Kidney (tissue), 14 donors: ENCODE measurements around the gene SLX9. TPM values are rescaled to one million over a fixed set of nuclear protein-coding genes. Genes with fewer than 3 reads are reported as not detected.

ENCODE experiments used
- DNase-seq, 5 donors: peaks; one replicate each; pipeline ENCODE4 v3.0.0-alpha.2; 2013 to 2020
- FAIRE-seq: peaks from 2 replicates; lab custom pipeline; 2012; peaks lifted over from hg19 to GRCh38; lab: Jason Lieb, UNC
- H3K27ac ChIP-seq, 2 donors: one replicate each; pipeline ENCODE4 v1.7.0; 2013; ENCODE audit warnings: low read depth in 2 of 2, low read length in 2 of 2, inconsistent platforms in 1 of 2
- H3K27me3 ChIP-seq: one replicate; pipeline ENCODE4 v1.7.1; 2013; ENCODE audit warnings: low read length, inconsistent platforms; ENCODE audit not compliant: control insufficient read depth, insufficient read depth
- H3K36me3 ChIP-seq, 3 donors: one replicate each; pipeline versions ENCODE4 v1.7.0 to v1.7.1; 2013; ENCODE audit warnings: low read length in 3 of 3, control low read depth in 1 of 3, inconsistent platforms in 1 of 3; ENCODE audit not compliant: insufficient read depth in 3 of 3, control insufficient read depth in 2 of 3
- H3K4me1 ChIP-seq, 3 donors: one replicate each; pipeline versions ENCODE4 v1.7.0 to v1.7.1; 2013; ENCODE audit warnings: low read length in 3 of 3, inconsistent platforms in 1 of 3, low read depth in 1 of 3; ENCODE audit not compliant: control insufficient read depth in 2 of 3, insufficient read depth in 2 of 3
- H3K4me3 ChIP-seq, 3 donors: one replicate each; pipeline versions ENCODE4 v1.7.0 to v1.8.1; 2013; ENCODE audit warnings: low read length in 3 of 3, control low read depth in 1 of 3, inconsistent platforms in 1 of 3
- H3K9ac ChIP-seq, 3 donors: one replicate each; pipeline versions ENCODE4 v1.7.0 to v1.7.1; 2013; ENCODE audit warnings: low read length in 3 of 3, control low read depth in 1 of 3, inconsistent platforms in 1 of 3
- H3K9me3 ChIP-seq, 3 donors: one replicate each; pipeline versions ENCODE4 v1.7.0 to v1.7.1; 2013; ENCODE audit warnings: low read length in 3 of 3, control low read depth in 1 of 3, inconsistent platforms in 1 of 3; ENCODE audit not compliant: control insufficient read depth in 2 of 3, insufficient read depth in 1 of 3
- intact Hi-C: fragments of 100-400 bp; cut with DNase I; formaldehyde crosslinking; loops from one replicate; pipeline ENCODE4 v1.11.1; 2022
- polyA plus RNA-seq: library from polyadenylated mRNA; stranded (reverse); fragments of 350-450 nt; fragmentation: Illumina TruSeq; extraction: RNeasy Lipid Tissue Mini Kit (QIAGEN cat#74804); gene quantifications from one replicate; pipeline ENCODE4 v1.2.3, GENCODE V29; 2014; ENCODE audit warnings: low read depth, low replicate concordance; ENCODE audit not compliant: insufficient read depth
- total RNA-seq: library from RNA; stranded (reverse); fragmentation: NEBNext Ultra II Directional; extraction: Animal tissue kit (Norgen Biotek cat#: 25700); gene quantifications from one replicate; pipeline ENCODE4 v1.2.1, GENCODE V29; 2021
- TF ChIP-seq, protein P1 (sequence below): IDR thresholded peaks from 3 replicates; pipeline ENCODE4 v1.5.1; 2012; ENCODE audit warnings: mild to moderate bottlenecking, moderate library complexity, borderline replicate concordance; ENCODE audit not compliant: insufficient read depth; ENCODE audit errors: extremely low read depth
- donor health status: control.
- donor health status: control.
- donor health status: control.
- donor health status: control.
- donor health status: control.
- donor health status: DM: yes; HTN: yes; CAD: no.
- donor health status: Normal renal cell carcinoma (clear cell type).

SLX9 gene
- total and polyA plus RNA-seq, 2 donors from 2014 or later, result 27.1 to 35.1 TPM

DNA sequence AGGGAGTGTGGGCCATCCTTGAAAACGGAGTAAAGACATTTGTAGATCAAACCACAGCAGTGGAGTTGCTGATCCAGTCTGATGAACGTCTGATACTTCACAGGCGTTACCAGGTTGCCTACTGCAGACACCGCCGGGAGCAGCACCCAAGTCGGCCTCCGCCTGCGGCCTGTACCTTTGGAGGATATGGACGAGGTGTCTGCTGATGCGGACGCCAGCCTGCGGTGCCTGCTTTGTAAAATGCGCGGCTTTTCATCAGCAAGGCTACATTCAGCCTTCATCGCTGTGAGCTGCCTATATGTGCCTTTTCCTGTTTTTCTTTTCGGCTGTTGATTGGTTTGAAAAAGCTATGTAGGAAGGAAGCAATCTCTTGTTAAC is 16.0 kb downstream of the SLX9 start:
- Histone ChIP-seq H3K36me3 (peaks cover 0 to 3% (median 0%) of the 10 kb centered on the region in 3 donors), H3K4me3 (no peak overlapping the region), H3K9ac (no peak overlapping the region), H3K27ac (no peak overlapping the region), H3K4me1 (peaks cover 0 to 24% (median 0%) of the 10 kb centered on the region in 3 donors), H3K27me3 (no peaks in the 10 kb centered on the region), H3K9me3 (no peaks in the 10 kb centered on the region)
- intact Hi-C loops, result no loop called here
- no peak for FAIRE-seq
- DNase-seq, result peak in 1 of 5 donors; percentile 62
- TF ChIP-seq, protein P1, sequence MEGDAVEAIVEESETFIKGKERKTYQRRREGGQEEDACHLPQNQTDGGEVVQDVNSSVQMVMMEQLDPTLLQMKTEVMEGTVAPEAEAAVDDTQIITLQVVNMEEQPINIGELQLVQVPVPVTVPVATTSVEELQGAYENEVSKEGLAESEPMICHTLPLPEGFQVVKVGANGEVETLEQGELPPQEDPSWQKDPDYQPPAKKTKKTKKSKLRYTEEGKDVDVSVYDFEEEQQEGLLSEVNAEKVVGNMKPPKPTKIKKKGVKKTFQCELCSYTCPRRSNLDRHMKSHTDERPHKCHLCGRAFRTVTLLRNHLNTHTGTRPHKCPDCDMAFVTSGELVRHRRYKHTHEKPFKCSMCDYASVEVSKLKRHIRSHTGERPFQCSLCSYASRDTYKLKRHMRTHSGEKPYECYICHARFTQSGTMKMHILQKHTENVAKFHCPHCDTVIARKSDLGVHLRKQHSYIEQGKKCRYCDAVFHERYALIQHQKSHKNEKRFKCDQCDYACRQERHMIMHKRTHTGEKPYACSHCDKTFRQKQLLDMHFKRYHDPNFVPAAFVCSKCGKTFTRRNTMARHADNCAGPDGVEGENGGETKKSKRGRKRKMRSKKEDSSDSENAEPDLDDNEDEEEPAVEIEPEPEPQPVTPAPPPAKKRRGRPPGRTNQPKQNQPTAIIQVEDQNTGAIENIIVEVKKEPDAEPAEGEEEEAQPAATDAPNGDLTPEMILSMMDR, result no peak

DNA sequence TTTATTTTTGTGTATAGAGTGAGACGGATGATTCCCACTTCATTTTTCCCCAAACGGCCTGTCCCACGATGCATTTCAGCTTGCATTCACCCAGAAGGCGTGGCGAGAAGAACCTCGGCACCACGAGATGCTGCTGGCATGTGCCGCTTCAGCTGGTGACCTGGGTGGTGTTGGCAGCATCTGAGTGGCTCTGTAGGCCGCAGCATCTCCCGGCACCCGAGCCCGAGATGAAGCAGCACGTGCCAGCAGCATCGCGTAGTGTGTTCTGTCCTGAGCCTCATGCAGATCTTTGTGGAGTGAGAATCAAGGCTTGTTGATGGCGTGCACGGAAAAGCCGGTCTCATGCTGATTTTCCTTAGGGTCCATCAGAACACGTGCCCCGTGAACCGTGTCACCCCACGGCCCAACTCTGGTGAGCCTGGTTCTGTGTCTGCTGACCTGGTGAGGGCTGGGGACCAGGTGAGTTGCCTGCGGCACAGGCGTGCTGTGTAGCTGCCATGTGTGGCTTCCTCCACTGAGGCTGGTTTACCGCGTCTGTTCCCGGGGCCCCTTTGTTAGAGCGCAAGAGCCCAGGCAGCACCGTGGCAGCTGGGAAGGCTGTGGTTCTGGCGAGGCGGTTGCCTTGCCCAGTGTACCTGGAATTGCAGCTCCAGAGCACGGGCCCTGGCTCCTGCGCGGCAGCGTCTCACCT is 16.7 kb downstream of the SLX9 start:
- Histone ChIP-seq H3K36me3 (no peaks in the 10 kb centered on the region), H3K27me3 (no peaks in the 10 kb centered on the region), H3K4me3 (no peak overlapping the region), H3K9ac (no peak overlapping the region), H3K4me1 (peaks cover 0 to 24% (median 0%) of the 10 kb centered on the region in 3 donors), H3K9me3 (no peaks in the 10 kb centered on the region), H3K27ac (no peak overlapping the region)
- DNase-seq, result peak in 1 of 5 donors; percentile 51
- intact Hi-C loops, result no loop called here
- TF ChIP-seq, protein P1, result no peak
- no peak for FAIRE-seq

DNA sequence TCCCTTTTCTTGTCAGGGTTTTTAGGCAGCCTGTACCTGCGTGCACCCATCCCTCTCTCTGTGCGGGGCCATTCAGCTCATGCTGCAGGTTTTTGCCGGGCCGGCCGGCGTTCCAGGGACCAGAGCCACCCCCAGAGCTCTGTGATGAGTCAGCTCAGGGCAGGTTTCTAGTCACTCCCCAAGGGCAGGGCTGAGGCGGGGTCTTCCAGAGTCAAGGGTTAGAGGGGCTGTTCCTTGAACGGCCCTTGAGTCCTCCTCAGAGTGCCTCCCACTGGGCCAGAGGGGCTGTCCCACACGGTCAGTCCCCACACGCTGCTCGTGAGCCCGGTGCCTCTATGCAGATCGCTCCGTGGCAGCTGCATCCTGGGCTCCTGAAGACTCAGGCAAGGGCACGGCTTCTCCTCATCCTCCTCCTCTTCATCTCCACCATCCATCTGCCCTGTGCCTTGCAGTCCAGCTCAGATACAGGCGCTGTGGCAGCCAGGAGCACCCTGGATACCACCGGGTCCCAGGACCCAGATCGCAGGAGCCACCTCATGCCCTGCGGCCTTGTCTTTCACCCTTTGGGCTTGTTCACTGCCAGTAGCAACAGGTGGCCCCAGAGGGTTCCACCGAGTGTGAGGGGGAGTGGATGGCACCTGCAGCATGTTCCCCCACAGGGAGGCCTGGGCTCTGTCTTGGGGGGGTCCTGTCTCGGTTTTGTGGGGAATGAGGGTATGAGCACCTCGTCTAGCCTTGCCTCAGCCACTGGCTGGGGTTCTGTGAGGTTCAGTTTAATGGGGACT is 17.4 kb downstream of the SLX9 start:
- peaks cover 0 to 2% (median 0%) of the 10 kb centered on the region in 3 donors for H3K36me3 ChIP-seq
- no peaks in the 10 kb centered on the region for H3K9me3 ChIP-seq
- intact Hi-C loops, result no loop called here
- TF ChIP-seq, protein P1, result no peak
- H3K9ac ChIP-seq, result no peak overlapping the region
- H3K27me3 ChIP-seq, result no peaks in the 10 kb centered on the region
- peaks cover 0 to 24% (median 0%) of the 10 kb centered on the region in 3 donors for H3K4me1 ChIP-seq
- FAIRE-seq (no peak), DNase-seq (peak in 1 of 5 donors; percentile 70)
- H3K4me3 ChIP-seq, result no peak overlapping the region
- no peak overlapping the region for H3K27ac ChIP-seq
